Adrenal gland (tissue), 12 donors: ENCODE results near the gene PAXIP1. TPM values are rescaled to one million over a fixed set of nuclear protein-coding genes. Genes with fewer than 3 reads are reported as not detected.
"Not testable (repeated sequence)": the region's sequence is repeated elsewhere in the genome, so short reads cannot be mapped to it uniquely, and the experiment has no call there.

Experiments used
- DNase-seq, 7 donors: peaks; one replicate each; pipeline ENCODE4 v3.0.0-alpha.2; 2019 to 2020
- H3K27ac ChIP-seq, 5 donors: fragments of 200-600 bp; sonication (generic) in 4 of 5; 1 replicate in 3 of 5; 2 replicates in 2 of 5; pipeline versions ENCODE4 v1.5.1 to v1.8.0; 2016 to 2020; ENCODE audit warnings: mild to moderate bottlenecking in 1 of 5
- H3K27me3 ChIP-seq: fragments of 200-600 bp; 2 replicates; pipeline ENCODE4 v1.8.0; 2021
- H3K36me3 ChIP-seq, 2 donors: fragments of 200-600 bp; replicated peaks in 1 of 2; 1 replicate in 1 of 2; 2 replicates in 1 of 2; pipeline versions ENCODE4 v1.5.1 to v1.8.0; 2018 to 2022
- H3K4me1 ChIP-seq, 2 donors: fragments of 200-600 bp; replicated peaks in 1 of 2; 1 replicate in 1 of 2; 2 replicates in 1 of 2; pipeline versions ENCODE4 v1.5.1 to v1.8.0; 2018 to 2021
- H3K4me3 ChIP-seq, 4 donors: fragments of 200-600 bp; sonication (generic) in 3 of 4; one replicate each; pipeline ENCODE4 v1.5.1; 2016 to 2018
- H3K9me3 ChIP-seq, 3 donors: fragments of 200-600 bp; sonication (generic) in 1 of 3; replicated peaks in 1 of 3; 1 replicate in 2 of 3; 2 replicates in 1 of 3; pipeline versions ENCODE4 v1.5.1 to v1.8.0; 2016 to 2021
- POLR2A ChIP-seq, 2 donors: fragments of 450-650 bp; IDR thresholded peaks; one replicate each; pipeline ENCODE4 v1.6.1; 2017; ENCODE audit warnings: antibody characterized with exemption in 2 of 2, mild to moderate bottlenecking in 2 of 2, moderate library complexity in 1 of 2
- WGBS, 4 donors: extraction: QIAGEN DNeasy Blood & Tissue Kit in 2 of 4; methylation state at CpG; one replicate each; pipeline versions ENCODE4 v1.1.5 to v1.1.7; 2013 to 2017; 5-methylcytosine and 5-hydroxymethylcytosine counted together
- intact Hi-C, 2 donors: fragments of 100-400 bp; cut with DNase I; formaldehyde crosslinking; loops; one replicate each; pipeline versions ENCODE4 v1.14.1 to v1.15.0; 2022 to 2023
- polyA plus RNA-seq, 3 donors: library from polyadenylated mRNA; stranded (reverse); fragments of 200-250 nt in 2 of 3; fragments of 350-450 nt in 1 of 3; fragmentation: Illumina TruSeq in 1 of 3; extraction: RNeasy Lipid Tissue Mini Kit (QIAGEN cat#74804) in 1 of 3; gene quantifications; one replicate each; pipeline ENCODE4 v1.2.3, GENCODE V29; 2013 to 2014
- total RNA-seq, 9 donors: library from RNA; depleted of rRNA in 4 of 9; stranded (reverse); fragments of >200 nt in 4 of 9; fragments of 120-200 nt in 1 of 9; fragmentation: NEBNext Ultra II Directional in 1 of 9; extraction: Animal tissue kit (Norgen Biotek cat#: 25700) in 1 of 9; gene quantifications; one replicate each; pipeline versions ENCODE4 v1.1.0 to v1.2.4, GENCODE V29; 2013 to 2023
- TF ChIP-seq, protein P1 (sequence below), 6 experiments: fragments of 450-650 bp in 4 of 6; fragments of 200-600 bp in 2 of 6; sonication (generic) in 1 of 6; IDR thresholded peaks; 1 replicate in 5 of 6; 2 replicates in 1 of 6; pipeline versions ENCODE4 v1.5.1 to v1.8.0; 2016 to 2021; ENCODE audit warnings: antibody characterized with exemption in 6 of 6, mild to moderate bottlenecking in 2 of 6, moderate library complexity in 1 of 6
- donor health status: healthy with polysubstance abuse.
- donor health status: Bipolar disorder and iron deficiency.
- donor health status: DM: yes; HTN: yes; CAD: no.
- donor health status: DM: no; HTN: no; CAD: no.
- donor health status: DM: no; HTN: no; CAD: no.
- donor health status: DM: yes; HTN: yes; CAD: no.

PAXIP1 gene
- total and polyA plus RNA-seq, 12 donors: 4.1 to 11.7 (median 7.8) TPM

- no peak for DNase-seq
- no peaks in the 10 kb centered on the region for H3K36me3 ChIP-seq
- WGBS, 4 donors: 45 to 75% (median 65%) methylated on average over 1 of the region's 1 CpG
- intact Hi-C loops: no loop called here
- H3K9me3 ChIP-seq: peaks cover 0 to 7% (median 0%) of the 10 kb centered on the region in 3 donors
- TF ChIP-seq, protein P1, sequence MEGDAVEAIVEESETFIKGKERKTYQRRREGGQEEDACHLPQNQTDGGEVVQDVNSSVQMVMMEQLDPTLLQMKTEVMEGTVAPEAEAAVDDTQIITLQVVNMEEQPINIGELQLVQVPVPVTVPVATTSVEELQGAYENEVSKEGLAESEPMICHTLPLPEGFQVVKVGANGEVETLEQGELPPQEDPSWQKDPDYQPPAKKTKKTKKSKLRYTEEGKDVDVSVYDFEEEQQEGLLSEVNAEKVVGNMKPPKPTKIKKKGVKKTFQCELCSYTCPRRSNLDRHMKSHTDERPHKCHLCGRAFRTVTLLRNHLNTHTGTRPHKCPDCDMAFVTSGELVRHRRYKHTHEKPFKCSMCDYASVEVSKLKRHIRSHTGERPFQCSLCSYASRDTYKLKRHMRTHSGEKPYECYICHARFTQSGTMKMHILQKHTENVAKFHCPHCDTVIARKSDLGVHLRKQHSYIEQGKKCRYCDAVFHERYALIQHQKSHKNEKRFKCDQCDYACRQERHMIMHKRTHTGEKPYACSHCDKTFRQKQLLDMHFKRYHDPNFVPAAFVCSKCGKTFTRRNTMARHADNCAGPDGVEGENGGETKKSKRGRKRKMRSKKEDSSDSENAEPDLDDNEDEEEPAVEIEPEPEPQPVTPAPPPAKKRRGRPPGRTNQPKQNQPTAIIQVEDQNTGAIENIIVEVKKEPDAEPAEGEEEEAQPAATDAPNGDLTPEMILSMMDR (IDR thresholded peaks at IDR 0.05): no peak
- no peak for TF ChIP-seq POLR2A (IDR thresholded peaks at IDR 0.05)
- no peaks in the 10 kb centered on the region for H3K27me3 ChIP-seq
- no peaks in the 10 kb centered on the region for H3K4me1 ChIP-seq
- no peak overlapping the region for H3K4me3 ChIP-seq
- H3K27ac ChIP-seq: no peak overlapping the region
Observed at GRCh38 chr7:154937837-154938236, 65.1 kb downstream of the PAXIP1 start.

DNA sequence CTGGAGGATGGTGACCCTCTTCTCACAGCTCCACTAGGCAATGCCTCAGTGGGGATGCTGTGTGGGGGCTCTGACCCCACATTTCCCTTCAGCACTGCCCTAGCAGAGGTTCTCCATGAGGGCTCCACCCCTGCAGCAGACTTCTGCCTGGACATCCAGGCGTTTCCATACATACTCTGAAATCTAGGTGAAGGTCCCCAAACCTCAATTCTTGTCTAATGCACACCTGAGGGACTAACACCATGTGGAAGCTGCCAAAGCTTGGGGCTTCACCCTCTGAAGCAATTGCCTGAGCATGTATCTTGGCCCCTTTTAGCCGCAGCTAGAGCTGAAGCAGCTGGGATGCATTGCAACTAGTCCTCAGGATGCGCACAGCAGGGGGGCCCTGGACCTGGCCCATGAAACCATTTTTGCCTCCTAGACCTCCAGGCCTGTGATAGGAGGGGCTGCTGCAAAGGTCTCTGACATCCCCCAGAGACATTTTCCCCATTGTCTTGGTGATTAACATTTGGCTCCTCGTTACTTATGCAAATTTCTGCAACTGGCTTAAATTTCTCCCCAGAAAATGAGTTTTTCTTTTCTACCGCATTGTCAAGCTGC lies 68.5 kb downstream of the PAXIP1 start:
- intact Hi-C loops, H3K9me3 ChIP-seq, H3K27me3 ChIP-seq, H3K4me3 ChIP-seq, H3K36me3 ChIP-seq, DNase-seq, H3K27ac ChIP-seq: not testable (repeated sequence)
- WGBS, 4 donors: 93 to 98% (median 96%) methylated on average over 2 to 5 of the region's 5 CpGs
- peaks cover 0 to 13% of the 10 kb centered on the region in 2 donors for H3K4me1 ChIP-seq

DNA sequence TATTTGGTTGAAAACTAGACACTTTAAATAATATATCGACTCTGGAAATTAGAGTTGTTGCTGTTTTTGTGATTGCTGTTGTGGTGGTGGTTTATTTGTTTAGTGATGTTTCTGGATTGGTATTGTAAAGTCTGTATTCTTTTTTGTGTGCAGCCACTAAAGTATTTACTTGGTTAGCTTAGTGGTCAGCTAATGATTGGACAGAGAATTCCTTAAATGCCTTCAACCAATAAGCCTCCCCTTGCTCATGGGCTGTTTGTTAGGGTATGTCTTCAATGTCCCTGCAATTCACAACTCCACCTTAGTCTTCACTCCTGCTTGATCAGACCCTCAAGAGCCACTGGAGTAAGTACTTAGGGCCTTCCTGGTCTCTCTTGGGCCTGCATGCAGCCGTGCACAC lies 71.0 kb downstream of the PAXIP1 start:
- Histone ChIP-seq H3K4me1 (peaks cover 0 to 20% of the 10 kb centered on the region in 2 donors), H3K9me3 (peaks cover 0 to 7% (median 0%) of the 10 kb centered on the region in 3 donors), H3K4me3 (no peak overlapping the region), H3K27me3 (no peaks in the 10 kb centered on the region), H3K27ac (no peak overlapping the region), H3K36me3 (no peaks in the 10 kb centered on the region)
- WGBS, 4 donors: 95 to 98% (median 97%) methylated on average over 2 of the region's 2 CpGs
- no peak for DNase-seq
- intact Hi-C loops: no loop called here
- TF ChIP-seq, protein P1 (IDR thresholded peaks at IDR 0.05): no peak
- no peak for TF ChIP-seq POLR2A (IDR thresholded peaks at IDR 0.05)

- Histone ChIP-seq H3K36me3 (no peaks in the 10 kb centered on the region), H3K9me3 (no peaks in the 10 kb centered on the region), H3K27ac (peak overlapping the region; percentile 84 to 93 (median 90)), H3K4me1 (peaks cover 0 to 20% of the 10 kb centered on the region in 2 donors), H3K4me3 (peak overlapping the region in 3 of 4 donors; percentile 58 to 82 (median 64)), H3K27me3 (no peaks in the 10 kb centered on the region)
- DNase-seq: peak in 2 of 7 donors; percentile 7 to 22
- no peak for TF ChIP-seq POLR2A (IDR thresholded peaks at IDR 0.05)
- TF ChIP-seq, protein P1 (IDR thresholded peaks at IDR 0.05): no peak
- WGBS, 4 donors: 45 to 70% (median 56%) methylated on average over 7 to 9 of the region's 9 CpGs
- intact Hi-C loops: loop anchor here in 1 of 2 donors (5.0 kb wide), 1 partner anchor 413 kb away; no protein-coding TSS in a partner anchor
Observed at GRCh38 chr7:154929006-154929726, 73.8 kb downstream of the PAXIP1 start.
